Gastrocnemius medialis (tissue), 4 donors: ENCODE measurements around the gene TRIP10. TPM values are rescaled to one million over a fixed set of nuclear protein-coding genes. Genes with fewer than 3 reads are reported as not detected.

ENCODE experiments used
- ATAC-seq, 2 donors: fragments of 150-250 bp; one replicate each; pipeline ENCODE4 v1.9.1; 2016
- DNase-seq, 2 donors: peaks; one replicate each; pipeline ENCODE4 v3.0.0-alpha.2; 2019
- H3K27ac ChIP-seq, 4 donors: fragments of 200-600 bp; sonication (generic); 1 replicate in 1 of 4; 2 replicates in 3 of 4; pipeline ENCODE4 v1.5.1; 2016 to 2018; ENCODE audit warnings: mild to moderate bottlenecking in 2 of 4, moderate library complexity in 1 of 4
- H3K27me3 ChIP-seq, 3 donors: fragments of 200-600 bp; sonication (generic) in 2 of 3; 1 replicate in 1 of 3; 2 replicates in 2 of 3; pipeline versions ENCODE4 v1.5.1 to v1.6.0; 2016 to 2019; ENCODE audit warnings: mild to moderate bottlenecking in 1 of 3, moderate library complexity in 1 of 3
- H3K36me3 ChIP-seq, 2 donors: fragments of 200-600 bp; sonication (generic) in 1 of 2; one replicate each; pipeline ENCODE4 v1.5.1; 2017 to 2018
- H3K4me1 ChIP-seq, 2 donors: fragments of 200-600 bp; sonication (generic) in 1 of 2; one replicate each; pipeline ENCODE4 v1.5.1; 2016 to 2017; ENCODE audit warnings: mild to moderate bottlenecking in 2 of 2
- H3K4me3 ChIP-seq, 4 donors: fragments of 200-600 bp; sonication (generic) in 3 of 4; 1 replicate in 1 of 4; 2 replicates in 3 of 4; pipeline ENCODE4 v1.5.1; 2016 to 2019; ENCODE audit warnings: mild to moderate bottlenecking in 2 of 4
- H3K9me3 ChIP-seq, 3 donors: fragments of 200-600 bp; sonication (generic) in 2 of 3; 1 replicate in 1 of 3; 2 replicates in 2 of 3; pipeline ENCODE4 v1.5.1; 2016 to 2019
- CTCF ChIP-seq, 5 experiments: fragments of 450-650 bp in 3 of 5; fragments of 200-600 bp in 2 of 5; sonication (generic) in 2 of 5; IDR thresholded peaks in 4 of 5; conservative IDR thresholded peaks in 1 of 5; 1 replicate in 4 of 5; 2 replicates in 1 of 5; pipeline ENCODE4 v1.5.1; 2016 to 2019; ENCODE audit warnings: antibody characterized with exemption in 5 of 5, mild to moderate bottlenecking in 3 of 5, moderate library complexity in 3 of 5
- POLR2A ChIP-seq, 2 donors: fragments of 450-650 bp; IDR thresholded peaks; one replicate each; pipeline ENCODE4 v1.6.1; 2017; ENCODE audit warnings: antibody characterized with exemption in 2 of 2, mild to moderate bottlenecking in 2 of 2, moderate library complexity in 2 of 2
- in situ Hi-C, 4 donors: fragments of 200-750 bp; cut with MboI; loops; one replicate each; pipeline versions ENCODE4 v1.15.0 to v1.8.0; 2017; ENCODE audit warnings: low sequenced_read_pairs in 4 of 4
- intact Hi-C: fragments of 100-400 bp; cut with DNase I; formaldehyde crosslinking; loops from one replicate; pipeline ENCODE4 v1.15.1; 2023; ENCODE audit warnings: low total_unique reads
- total RNA-seq, 4 donors: library from RNA; depleted of rRNA; stranded (reverse); fragments of >200 nt; gene quantifications; one replicate each; pipeline versions ENCODE4 v1.1.0 to v1.2.3, GENCODE V29; 2016

Gene TRIP10
- total RNA-seq, 4 donors from 2014 or later = 130 to 237 (median 178) TPM

- TF ChIP-seq CTCF (IDR thresholded peaks at IDR 0.05 in 4 of 5, conservative IDR thresholded peaks at IDR 0.05 in 1 of 5) = no peak
- TF ChIP-seq POLR2A (IDR thresholded peaks at IDR 0.05) = no peak
- Histone ChIP-seq H3K4me3 (no peak overlapping the region), H3K9me3 (no peaks in the 10 kb centered on the region), H3K36me3 (peaks cover 0 to 24% of the 10 kb centered on the region in 2 donors), H3K27me3 (no peaks in the 10 kb centered on the region), H3K27ac (no peak overlapping the region), H3K4me1 (peaks cover 2 to 4% of the 10 kb centered on the region in 2 donors)
- ATAC-seq (no peak), DNase-seq (no peak)
- in situ Hi-C loops = loop anchor here in 2 of 4 donors (10.0 to 25.0 kb wide), 3 partner anchors 134 to 344 kb away; partner anchors contain the start of genes GTF2F1 (in 1 of the 2), PSPN (in 1 of the 2) and TUBB4A (in 1 of the 2)
- intact Hi-C loops = loop anchor here (10.0 kb wide), 3 partner anchors 276 to 894 kb away; partner anchors contain the start of genes NDUFA11, PET100, SLC25A23 and VMAC
Observed at GRCh38 chr19:6730941-6731670, 8.4 kb upstream of the TRIP10 start.

GRCh38 chr19:6731822-6732221 is 7.7 kb upstream of the TRIP10 start:
- Histone ChIP-seq H3K27ac (no peak overlapping the region), H3K36me3 (peaks cover 0 to 24% of the 10 kb centered on the region in 2 donors), H3K4me3 (no peak overlapping the region), H3K4me1 (peaks cover 7 to 10% of the 10 kb centered on the region in 2 donors), H3K27me3 (no peaks in the 10 kb centered on the region), H3K9me3 (no peaks in the 10 kb centered on the region)
- TF ChIP-seq CTCF (IDR thresholded peaks at IDR 0.05 in 4 of 5, conservative IDR thresholded peaks at IDR 0.05 in 1 of 5) (no peak), POLR2A (IDR thresholded peaks at IDR 0.05) (no peak)
- in situ Hi-C loops (loop anchor here in 2 of 4 donors (10.0 to 25.0 kb wide), 3 partner anchors 133 to 345 kb away; partner anchors contain the start of genes GTF2F1 (in 1 of the 2), PSPN (in 1 of the 2) and TUBB4A (in 1 of the 2)), intact Hi-C loops (loop anchor here (10.0 kb wide), 3 partner anchors 277 to 893 kb away; partner anchors contain the start of genes NDUFA11, PET100, SLC25A23 and VMAC)
- ATAC-seq = no peak
- DNase-seq = no peak

GRCh38 chr19:6732803-6733337 is 6.6 kb upstream of the TRIP10 start:
- TF ChIP-seq CTCF (IDR thresholded peaks at IDR 0.05 in 4 of 5, conservative IDR thresholded peaks at IDR 0.05 in 1 of 5) (no peak), POLR2A (IDR thresholded peaks at IDR 0.05) (no peak)
- in situ Hi-C loops (loop anchor here in 2 of 4 donors (10.0 to 25.0 kb wide), 3 partner anchors 132 to 346 kb away; partner anchors contain the start of genes GTF2F1 (in 1 of the 2), PSPN (in 1 of the 2) and TUBB4A (in 1 of the 2)), intact Hi-C loops (loop anchor here (10.0 kb wide), 3 partner anchors 278 to 892 kb away; partner anchors contain the start of genes NDUFA11, PET100, SLC25A23 and VMAC)
- ATAC-seq (no peak), DNase-seq (no peak)
- Histone ChIP-seq H3K27me3 (no peaks in the 10 kb centered on the region), H3K9me3 (no peaks in the 10 kb centered on the region), H3K4me1 (peaks cover 7 to 15% of the 10 kb centered on the region in 2 donors), H3K36me3 (peaks cover 0 to 24% of the 10 kb centered on the region in 2 donors), H3K27ac (no peak overlapping the region), H3K4me3 (no peak overlapping the region)

GRCh38 chr19:6733338-6734095 is 6.0 kb upstream of the TRIP10 start:
- DNase-seq (no peak), ATAC-seq (no peak)
- peaks cover 14 to 20% of the 10 kb centered on the region in 2 donors for H3K4me1 ChIP-seq
- H3K9me3 ChIP-seq = no peaks in the 10 kb centered on the region
- peaks cover 0 to 24% of the 10 kb centered on the region in 2 donors for H3K36me3 ChIP-seq
- intact Hi-C loops = loop anchor here (10.0 kb wide), 3 partner anchors 279 to 891 kb away; partner anchors contain the start of genes NDUFA11, PET100, SLC25A23 and VMAC
- in situ Hi-C loops = loop anchor here in 2 of 4 donors (10.0 to 25.0 kb wide), 3 partner anchors 131 to 346 kb away; partner anchors contain the start of genes GTF2F1 (in 1 of the 2), PSPN (in 1 of the 2) and TUBB4A (in 1 of the 2)
- no peak overlapping the region for H3K4me3 ChIP-seq
- no peak overlapping the region for H3K27ac ChIP-seq
- TF ChIP-seq CTCF (IDR thresholded peaks at IDR 0.05 in 4 of 5, conservative IDR thresholded peaks at IDR 0.05 in 1 of 5) = peak in 3 of 5 experiments; percentile 24 to 48 (median 40)
- TF ChIP-seq POLR2A (IDR thresholded peaks at IDR 0.05) = no peak
- no peaks in the 10 kb centered on the region for H3K27me3 ChIP-seq
